GM10266 (cell line): ENCODE measurements around the gene KCNN3.

Experiments used
- DNase-seq: peaks from one replicate; pipeline ENCODE4 v3.0.0; 2012; ENCODE audit errors: extremely low spot score
- CTCF ChIP-seq: IDR thresholded peaks from 2 replicates; pipeline ENCODE4 v1.5.1; 2012; ENCODE audit warnings: mild to moderate bottlenecking, low read depth; ENCODE audit not compliant: control insufficient read depth, insufficient read depth; ENCODE audit errors: missing control alignments

Gene KCNN3

DNA sequence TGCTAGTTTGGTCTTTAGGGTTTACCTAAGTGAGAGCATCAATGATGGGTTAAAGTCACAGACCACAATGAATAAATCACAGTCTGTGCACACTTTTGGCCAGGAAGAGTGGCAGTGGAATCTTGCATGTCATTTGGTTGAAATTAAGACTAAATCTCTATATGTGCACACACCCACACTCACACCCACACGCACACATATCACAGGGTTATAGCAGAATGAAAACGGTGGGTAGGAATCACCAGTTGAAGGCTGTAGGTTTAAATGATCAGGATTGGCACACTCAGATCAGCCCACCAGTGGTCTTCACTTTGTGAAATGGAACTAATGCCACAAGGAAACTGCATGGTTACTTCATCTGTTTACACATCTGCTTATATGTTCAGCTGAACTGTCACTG lies 164.5 kb downstream of the KCNN3 start:
- no peak for DNase-seq
- TF ChIP-seq CTCF, result no peak

- TF ChIP-seq CTCF, result no peak
- DNase-seq, result no peak
These were observed 166.9 kb downstream of the KCNN3 start for GRCh38 chr1:154703170-154703569.

- no peak for TF ChIP-seq CTCF
- DNase-seq, result no peak
These were observed 171.6 kb downstream of the KCNN3 start for GRCh38 chr1:154698320-154699096.

DNA sequence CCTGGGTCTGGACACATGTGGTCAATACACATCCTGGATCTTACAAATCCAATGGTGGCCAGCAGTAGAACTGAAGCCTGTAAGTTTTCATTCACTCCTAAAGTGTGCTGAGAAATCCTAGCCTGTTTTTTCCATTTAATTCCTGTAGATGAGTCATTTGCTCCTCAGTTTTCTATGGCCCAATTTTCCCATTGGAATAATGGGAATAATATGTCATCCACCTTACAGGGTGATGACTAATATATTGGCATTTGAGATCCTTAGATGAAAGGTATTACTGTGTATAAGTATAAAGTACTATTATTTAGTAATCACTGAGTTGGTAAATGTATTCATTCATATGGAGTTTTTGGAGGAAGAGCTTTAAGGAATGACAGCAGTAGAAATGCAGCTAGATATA lies 172.4 kb downstream of the KCNN3 start:
- no peak for TF ChIP-seq CTCF
- DNase-seq, result no peak

- no peak for TF ChIP-seq CTCF
- no peak for DNase-seq
These were observed 173.6 kb downstream of the KCNN3 start for GRCh38 chr1:154696456-154696855.

DNA sequence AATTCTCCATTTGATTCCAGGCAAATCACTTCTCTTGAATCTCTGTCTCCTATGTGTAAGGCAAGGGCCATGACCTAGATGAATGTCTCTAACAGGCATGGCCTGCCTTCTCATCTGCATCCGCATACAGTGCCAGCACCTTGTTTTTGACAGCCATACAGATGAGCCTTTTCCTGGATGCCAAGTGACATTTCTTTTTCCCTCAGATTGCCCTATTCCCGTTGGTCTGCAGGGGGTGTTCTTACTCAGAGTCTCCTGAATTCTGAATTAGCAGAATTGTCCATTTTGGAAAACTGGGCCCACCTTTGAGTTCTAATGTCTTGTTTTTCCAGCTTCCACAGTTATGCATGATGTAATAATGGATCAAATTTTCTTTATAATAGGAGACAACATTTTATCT lies 174.1 kb downstream of the KCNN3 start:
- no peak for TF ChIP-seq CTCF
- DNase-seq, result no peak

- no peak for TF ChIP-seq CTCF
- no peak for DNase-seq
These were observed 175.1 kb downstream of the KCNN3 start for GRCh38 chr1:154694995-154695394.
